ENCODE data around the gene FOXK1. TPM values are rescaled to one million over a fixed set of nuclear protein-coding genes. Genes with fewer than 3 reads are reported as not detected.

FOXK1 gene
- total RNA-seq, 2 experiments from 2014 or later = 32.7 to 33.2 TPM

DNA sequence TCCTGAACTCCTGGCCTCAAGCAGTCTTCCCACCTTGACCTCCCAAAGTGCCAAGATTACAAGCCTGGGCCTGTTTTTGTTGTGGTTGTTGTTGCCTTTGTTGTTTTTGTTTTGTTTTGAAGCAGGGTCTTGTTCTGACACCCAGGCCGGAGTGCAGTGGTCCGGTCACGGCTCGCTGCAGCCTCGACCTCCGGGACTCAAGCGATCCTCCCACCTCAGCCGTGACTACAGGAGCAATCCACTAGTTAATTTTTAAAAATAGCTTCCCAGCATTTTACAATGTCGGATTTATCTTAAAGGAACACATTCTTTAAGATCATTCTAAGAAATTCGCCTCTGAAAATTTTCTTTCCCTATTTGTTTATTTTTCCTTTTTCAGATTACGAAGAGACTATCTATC is 65.7 kb downstream of the FOXK1 start:
- Mint-ChIP-seq H3K36me3 (ENCODE audit: low read depth) (peaks cover 32% of the 10 kb centered on the region), H3K9me3 (no peaks in the 10 kb centered on the region), H3K4me3 (no peak overlapping the region), H3K27ac (peak overlapping the region; percentile 41), H3K27me3 (no peaks in the 10 kb centered on the region), H3K4me1 (peaks cover 58% of the 10 kb centered on the region)
- DNase-seq = no peak
- ChIA-PET POLR2A (interaction anchor here (1.1 to 8.0 kb wide), 4 partner anchors 23 to 106 kb away, joined by 3 to 79 read pairs (median 30); partner anchors contain the start of genes AP5Z1 and FOXK1), CTCF (interaction anchor here (1.1 kb wide), 1 partner anchor 106 kb away, joined by 3 read pairs; no protein-coding TSS in a partner anchor)

DNA sequence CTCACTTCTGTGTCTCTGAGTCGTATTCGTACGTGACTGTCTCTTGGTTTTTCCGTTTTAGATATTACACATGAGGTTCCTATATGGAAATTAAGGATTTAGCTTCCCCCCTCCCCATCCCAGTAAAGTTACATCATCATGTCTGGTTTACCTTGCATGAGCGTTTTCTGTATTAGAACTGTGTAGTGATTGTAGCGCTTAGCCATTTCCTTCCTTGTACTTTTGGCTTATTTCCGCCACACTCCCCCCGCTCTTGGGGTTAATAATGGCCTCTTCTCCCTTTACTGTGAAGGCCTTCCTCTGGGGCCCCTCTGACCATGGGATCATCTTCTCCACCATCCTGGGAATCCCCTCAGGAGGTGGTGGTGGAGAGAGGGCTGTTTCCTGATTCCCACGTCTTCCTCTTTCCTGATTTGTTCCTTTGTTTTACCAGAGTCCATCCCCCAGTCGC is 66.2 kb downstream of the FOXK1 start:
- H3K4me3 Mint-ChIP-seq = no peak overlapping the region
- H3K27me3 Mint-ChIP-seq = no peaks in the 10 kb centered on the region
- ChIA-PET POLR2A (interaction anchor here (5.1 to 8.0 kb wide), 2 partner anchors 27 to 107 kb away, joined by 36 to 79 read pairs; partner anchors contain the start of gene AP5Z1), CTCF (interaction anchor here (1.1 kb wide), 1 partner anchor 106 kb away, joined by 3 read pairs; no protein-coding TSS in a partner anchor)
- H3K9me3 Mint-ChIP-seq = no peaks in the 10 kb centered on the region
- H3K27ac Mint-ChIP-seq = peak overlapping the region; percentile 41
- no peak for DNase-seq
- H3K36me3 Mint-ChIP-seq (ENCODE audit: low read depth) = peaks cover 27% of the 10 kb centered on the region
- H3K4me1 Mint-ChIP-seq = peaks cover 60% of the 10 kb centered on the region

DNA sequence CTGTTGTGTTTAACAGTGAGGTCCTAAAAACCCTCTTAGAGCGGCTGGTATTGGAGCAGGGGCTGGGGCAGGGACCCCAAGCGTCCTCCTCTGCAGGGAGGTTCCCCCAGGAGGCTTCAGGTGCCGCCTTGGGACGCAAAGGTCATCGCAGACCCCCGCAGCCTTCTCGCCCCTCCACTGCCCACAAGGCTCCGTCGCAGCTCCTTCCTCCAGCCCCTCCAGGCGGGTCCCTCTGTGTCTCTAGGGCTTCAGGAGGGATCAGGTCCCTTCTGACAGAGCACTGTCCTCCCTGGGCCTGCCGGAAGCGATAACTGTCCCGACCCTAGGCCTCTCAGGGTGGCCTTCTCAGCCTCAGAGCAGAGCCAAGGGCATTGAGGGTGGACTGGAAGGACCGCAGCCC is 67.3 kb downstream of the FOXK1 start:
- ChIA-PET CTCF (no interaction called here), POLR2A (interaction anchor here (1.1 to 8.0 kb wide), 2 partner anchors 26 to 108 kb away, joined by 4 to 79 read pairs; partner anchors contain the start of gene AP5Z1)
- H3K27me3 Mint-ChIP-seq = no peaks in the 10 kb centered on the region
- peaks cover 24% of the 10 kb centered on the region for H3K36me3 Mint-ChIP-seq (ENCODE audit: low read depth)
- H3K4me3 Mint-ChIP-seq = no peak overlapping the region
- no peak overlapping the region for H3K27ac Mint-ChIP-seq
- DNase-seq = no peak
- H3K9me3 Mint-ChIP-seq = no peaks in the 10 kb centered on the region
- peaks cover 55% of the 10 kb centered on the region for H3K4me1 Mint-ChIP-seq

DNA sequence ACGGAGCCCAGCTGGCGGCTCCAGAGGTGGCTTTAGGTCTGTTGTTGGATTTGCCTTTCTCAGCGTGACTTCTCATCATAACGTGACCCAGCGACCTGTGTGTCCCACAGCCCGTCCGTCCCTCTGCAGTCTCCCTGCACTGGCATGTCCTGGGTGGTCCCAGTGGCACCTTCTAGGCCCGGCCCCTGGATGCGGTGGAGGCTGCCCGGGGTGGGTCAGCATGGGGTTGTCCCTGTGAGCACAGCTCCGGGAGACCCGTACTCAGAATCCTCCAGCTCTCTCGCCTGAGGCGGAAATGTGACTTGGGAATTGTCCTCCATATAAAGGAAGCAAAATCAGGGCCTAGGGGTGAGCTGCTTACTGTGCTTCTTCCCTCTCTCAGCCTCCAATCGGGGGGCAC is 67.7 kb downstream of the FOXK1 start:
- peaks cover 26% of the 10 kb centered on the region for H3K36me3 Mint-ChIP-seq (ENCODE audit: low read depth)
- POLR2A ChIA-PET = interaction anchor here (1.1 to 8.0 kb wide), 2 partner anchors 25 to 108 kb away, joined by 4 to 79 read pairs; partner anchors contain the start of gene AP5Z1
- no peak overlapping the region for H3K27ac Mint-ChIP-seq
- DNase-seq = no peak
- H3K4me1 Mint-ChIP-seq = peaks cover 51% of the 10 kb centered on the region
- H3K27me3 Mint-ChIP-seq = no peaks in the 10 kb centered on the region
- H3K9me3 Mint-ChIP-seq = no peaks in the 10 kb centered on the region
- H3K4me3 Mint-ChIP-seq = no peak overlapping the region
- CTCF ChIA-PET = no interaction called here

DNA sequence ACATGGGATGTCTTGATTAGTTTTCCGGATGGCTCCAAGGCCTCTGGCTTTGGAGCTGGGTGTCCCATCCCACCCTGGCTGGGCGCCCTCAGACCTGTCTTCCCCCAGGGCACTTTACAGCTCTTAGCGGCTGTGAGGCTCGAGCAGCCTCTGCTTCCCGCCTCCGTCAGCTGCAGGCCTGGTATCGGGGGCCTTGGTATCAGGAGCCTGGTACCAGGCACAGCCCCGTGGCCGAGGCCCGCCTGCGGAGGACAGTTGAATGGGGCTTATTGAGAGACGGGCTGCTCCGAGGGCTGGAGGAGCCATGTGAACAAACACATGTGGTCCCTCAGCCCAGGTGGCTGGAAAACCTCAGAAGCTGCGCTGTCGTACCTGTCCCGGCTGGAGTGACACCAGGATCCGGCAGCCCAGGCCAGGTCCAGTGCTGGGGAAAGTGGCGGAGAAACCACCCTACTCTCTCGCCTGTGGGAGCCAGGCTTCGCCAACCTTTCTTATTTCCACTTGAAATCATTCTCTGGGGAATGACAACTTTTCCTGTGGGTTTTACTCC is 69.4 kb downstream of the FOXK1 start:
- Mint-ChIP-seq H3K36me3 (ENCODE audit: low read depth) (peaks cover 28% of the 10 kb centered on the region), H3K9me3 (no peaks in the 10 kb centered on the region), H3K27me3 (no peaks in the 10 kb centered on the region), H3K27ac (no peak overlapping the region), H3K4me1 (peaks cover 38% of the 10 kb centered on the region), H3K4me3 (no peak overlapping the region)
- DNase-seq = no peak
- POLR2A ChIA-PET = no interaction called here
- CTCF ChIA-PET = no interaction called here

DNA sequence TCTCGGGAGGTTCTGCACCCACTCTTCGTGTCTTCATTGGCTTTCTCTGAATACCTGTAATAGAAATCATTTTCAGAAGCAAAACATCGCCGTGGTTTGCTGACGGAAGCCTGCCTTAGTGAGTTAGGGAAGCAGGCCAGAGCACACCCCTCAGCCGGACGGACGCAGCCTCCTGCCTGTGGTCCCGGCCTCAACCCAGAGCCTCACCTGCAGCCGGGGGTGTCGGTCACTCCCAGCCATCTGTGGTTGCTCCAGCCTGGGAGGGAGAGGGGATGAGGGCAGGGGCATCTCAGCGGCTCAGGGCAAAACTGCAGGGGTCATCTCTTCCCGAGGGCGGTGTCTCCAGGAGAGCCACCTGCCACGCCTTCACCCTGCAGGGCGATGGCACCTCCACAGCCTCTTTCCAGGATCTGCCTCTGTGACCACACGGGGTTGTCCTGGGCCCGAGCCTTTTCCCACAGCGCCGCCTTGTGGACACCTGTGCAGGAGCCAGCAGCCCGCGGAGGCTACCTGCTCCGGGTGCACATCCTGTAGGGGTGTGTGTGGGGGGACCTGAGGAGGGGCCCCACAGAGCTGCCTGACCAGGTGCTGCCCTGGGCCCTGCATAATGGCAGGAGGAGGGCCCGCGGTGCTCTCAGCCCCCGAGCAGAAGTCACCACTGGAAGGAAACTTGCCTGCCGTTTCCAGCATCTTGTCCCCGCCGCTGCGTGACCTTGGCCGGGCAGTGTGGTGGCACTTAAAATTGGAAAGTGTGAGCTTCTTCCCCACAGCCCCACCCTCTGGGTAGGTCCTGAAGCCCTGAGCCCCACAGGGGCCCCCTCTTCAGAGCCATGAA is 71.7 kb downstream of the FOXK1 start:
- peak; percentile 86 for DNase-seq
- POLR2A ChIA-PET = interaction anchor here (1.0 to 2.8 kb wide), 2 partner anchors 21 to 112 kb away, joined by 3 to 16 read pairs; partner anchors contain the start of gene AP5Z1
- CTCF ChIA-PET = interaction anchor here (0.7 to 2.3 kb wide), 7 partner anchors 8 to 142 kb away, joined by 3 to 10 read pairs (median 3); partner anchors contain the start of gene AP5Z1
- Mint-ChIP-seq H3K36me3 (ENCODE audit: low read depth) (peaks cover 22% of the 10 kb centered on the region), H3K27me3 (no peaks in the 10 kb centered on the region), H3K4me3 (no peak overlapping the region), H3K4me1 (peaks cover 17% of the 10 kb centered on the region), H3K9me3 (no peaks in the 10 kb centered on the region), H3K27ac (no peak overlapping the region)

DNA sequence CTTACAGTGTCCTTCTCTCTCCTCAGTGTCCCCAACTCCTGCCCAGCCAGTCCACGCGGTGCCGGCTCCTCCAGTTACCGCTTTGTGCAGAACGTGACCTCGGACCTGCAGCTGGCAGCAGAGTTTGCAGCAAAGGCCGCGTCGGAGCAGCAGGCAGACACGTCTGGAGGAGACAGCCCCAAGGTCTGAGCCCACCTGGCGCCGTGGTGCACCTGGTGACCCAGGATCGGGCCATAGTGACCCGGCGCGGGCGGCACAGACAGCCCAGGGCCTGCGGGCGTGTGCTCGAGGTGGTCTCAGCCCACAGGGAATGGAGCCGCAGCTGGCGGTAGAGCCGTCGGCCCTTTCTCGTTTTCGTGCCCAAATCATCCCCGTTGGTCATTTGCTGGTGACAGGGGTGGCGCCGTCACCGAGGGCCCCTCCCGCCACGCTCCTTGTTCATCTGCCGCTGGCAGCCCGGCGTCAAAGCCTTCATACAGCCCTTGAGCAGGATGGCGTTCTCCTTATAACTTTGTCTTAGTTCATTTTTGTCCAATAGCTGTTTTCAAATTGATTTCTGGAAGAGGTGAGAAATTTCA is 72.4 kb downstream of the FOXK1 start:
- H3K9me3 Mint-ChIP-seq = no peaks in the 10 kb centered on the region
- H3K4me1 Mint-ChIP-seq = peaks cover 14% of the 10 kb centered on the region
- no peak for DNase-seq
- ChIA-PET POLR2A (interaction anchor here (1.0 to 2.8 kb wide), 3 partner anchors 8 to 21 kb away, joined by 3 to 16 read pairs (median 8); partner anchors contain the start of gene AP5Z1), CTCF (interaction anchor here (0.5 to 2.3 kb wide), 6 partner anchors 8 to 1239 kb away, joined by 3 to 10 read pairs (median 4); partner anchors contain the start of gene AP5Z1)
- no peak overlapping the region for H3K27ac Mint-ChIP-seq
- H3K27me3 Mint-ChIP-seq = no peaks in the 10 kb centered on the region
- peaks cover 21% of the 10 kb centered on the region for H3K36me3 Mint-ChIP-seq (ENCODE audit: low read depth)
- H3K4me3 Mint-ChIP-seq = no peak overlapping the region

DNA sequence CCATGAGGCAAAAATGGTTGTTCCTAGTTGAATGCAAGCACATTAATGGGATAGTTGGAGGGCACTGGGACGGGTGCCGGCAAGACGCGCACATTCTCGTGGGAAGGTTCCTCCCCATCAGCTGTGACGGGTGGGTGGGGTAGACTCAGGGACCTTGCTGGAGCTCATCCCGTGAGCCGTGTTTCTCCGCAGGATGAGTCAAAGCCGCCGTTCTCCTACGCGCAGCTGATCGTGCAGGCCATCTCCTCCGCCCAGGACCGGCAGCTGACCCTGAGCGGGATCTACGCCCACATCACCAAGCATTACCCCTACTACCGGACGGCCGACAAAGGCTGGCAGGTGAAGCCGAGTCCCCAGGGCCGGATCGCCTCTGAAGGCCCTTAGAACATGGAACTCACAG is 73.0 kb downstream of the FOXK1 start:
- ChIA-PET CTCF (interaction anchor here (0.5 to 2.3 kb wide), 5 partner anchors 9 to 1239 kb away, joined by 3 to 10 read pairs (median 3); partner anchors contain the start of gene AP5Z1), POLR2A (interaction anchor here (1.0 to 2.8 kb wide), 3 partner anchors 9 to 20 kb away, joined by 3 to 16 read pairs (median 8); partner anchors contain the start of gene AP5Z1)
- peaks cover 26% of the 10 kb centered on the region for H3K36me3 Mint-ChIP-seq (ENCODE audit: low read depth)
- H3K9me3 Mint-ChIP-seq = no peaks in the 10 kb centered on the region
- H3K27me3 Mint-ChIP-seq = no peaks in the 10 kb centered on the region
- no peak overlapping the region for H3K27ac Mint-ChIP-seq
- H3K4me3 Mint-ChIP-seq = no peak overlapping the region
- DNase-seq = no peak
- peaks cover 14% of the 10 kb centered on the region for H3K4me1 Mint-ChIP-seq

DNA sequence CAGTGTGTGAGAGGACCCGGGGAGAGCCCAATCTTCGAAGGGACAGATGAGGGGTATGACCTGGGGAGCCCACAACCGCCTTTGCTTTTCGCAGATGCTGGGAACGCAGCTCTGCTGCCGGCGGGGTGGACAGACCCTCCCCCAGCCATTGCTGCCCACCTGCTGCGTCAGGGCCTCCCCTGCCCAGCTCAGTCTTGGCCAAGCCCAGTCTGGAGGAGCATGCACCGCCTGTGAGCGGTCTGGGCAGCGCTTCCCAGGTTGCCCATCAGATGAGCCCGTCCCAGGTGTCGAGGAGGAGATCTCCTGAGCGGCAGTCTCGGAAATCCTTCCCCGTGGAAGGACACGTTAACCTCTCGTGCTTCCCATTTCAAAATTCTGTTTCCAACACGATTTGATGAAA is 76.0 kb downstream of the FOXK1 start:
- peaks cover 7% of the 10 kb centered on the region for H3K4me1 Mint-ChIP-seq
- no peaks in the 10 kb centered on the region for H3K27me3 Mint-ChIP-seq
- POLR2A ChIA-PET = interaction anchor here (1.3 kb wide), 1 partner anchor 17 kb away, joined by 8 read pairs; the partner anchor contains the start of gene AP5Z1
- H3K36me3 Mint-ChIP-seq (ENCODE audit: low read depth) = peaks cover 36% of the 10 kb centered on the region
- no peak overlapping the region for H3K27ac Mint-ChIP-seq
- no peak for DNase-seq
- H3K9me3 Mint-ChIP-seq = no peaks in the 10 kb centered on the region
- H3K4me3 Mint-ChIP-seq = no peak overlapping the region
- CTCF ChIA-PET = interaction anchor here (0.9 kb wide), 3 partner anchors 12 to 148 kb away, joined by 3 to 4 read pairs (median 3); no protein-coding TSS in a partner anchor

DNA sequence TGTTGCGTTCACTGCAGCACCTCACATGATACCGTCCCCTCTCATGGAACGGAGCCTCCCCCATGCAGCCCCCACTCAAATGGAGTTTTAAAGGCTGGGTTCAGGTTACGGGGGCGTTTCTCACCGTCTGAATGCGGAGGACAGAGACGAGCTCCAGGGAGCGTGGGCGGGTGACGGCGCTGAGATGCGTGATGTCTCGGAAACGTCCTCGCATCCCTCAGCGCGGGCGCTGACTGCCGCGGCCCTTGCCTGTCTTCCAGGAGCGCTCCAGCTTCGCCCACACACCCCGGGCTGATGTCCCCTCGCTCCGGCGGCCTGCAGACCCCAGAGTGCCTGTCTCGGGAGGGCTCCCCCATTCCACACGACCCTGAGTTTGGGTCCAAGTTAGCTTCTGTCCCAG is 76.7 kb downstream of the FOXK1 start:
- no peaks in the 10 kb centered on the region for H3K9me3 Mint-ChIP-seq
- H3K27me3 Mint-ChIP-seq = no peaks in the 10 kb centered on the region
- H3K4me1 Mint-ChIP-seq = peaks cover 1% of the 10 kb centered on the region
- peaks cover 36% of the 10 kb centered on the region for H3K36me3 Mint-ChIP-seq (ENCODE audit: low read depth)
- CTCF ChIA-PET = interaction anchor here (0.9 kb wide), 2 partner anchors 147 to 149 kb away, joined by 3 to 4 read pairs; no protein-coding TSS in a partner anchor
- no peak overlapping the region for H3K27ac Mint-ChIP-seq
- H3K4me3 Mint-ChIP-seq = no peak overlapping the region
- POLR2A ChIA-PET = interaction anchor here (1.3 kb wide), 1 partner anchor 16 kb away, joined by 8 read pairs; the partner anchor contains the start of gene AP5Z1
- DNase-seq = no peak

DNA sequence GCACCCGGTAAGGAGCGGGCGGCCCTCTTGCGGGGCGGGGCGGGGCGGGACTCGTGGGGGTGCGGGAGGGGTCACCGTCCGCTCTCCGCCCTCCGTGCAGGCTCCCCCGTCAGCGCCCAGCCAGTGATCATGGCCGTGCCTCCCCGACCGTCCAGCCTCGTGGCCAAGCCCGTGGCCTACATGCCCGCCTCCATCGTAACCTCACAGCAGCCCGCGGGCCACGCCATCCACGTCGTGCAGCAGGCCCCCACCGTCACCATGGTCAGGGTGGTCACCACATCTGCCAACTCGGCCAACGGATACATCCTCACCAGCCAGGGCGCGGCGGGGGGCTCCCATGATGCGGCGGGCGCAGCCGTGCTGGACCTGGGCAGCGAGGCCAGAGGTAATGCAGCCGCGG is 77.1 kb downstream of the FOXK1 start:
- Mint-ChIP-seq H3K27ac (no peak overlapping the region), H3K9me3 (no peaks in the 10 kb centered on the region), H3K27me3 (no peaks in the 10 kb centered on the region), H3K36me3 (ENCODE audit: low read depth) (peaks cover 36% of the 10 kb centered on the region), H3K4me3 (no peak overlapping the region), H3K4me1 (no peaks in the 10 kb centered on the region)
- ChIA-PET CTCF (no interaction called here), POLR2A (no interaction called here)
- DNase-seq = no peak

DNA sequence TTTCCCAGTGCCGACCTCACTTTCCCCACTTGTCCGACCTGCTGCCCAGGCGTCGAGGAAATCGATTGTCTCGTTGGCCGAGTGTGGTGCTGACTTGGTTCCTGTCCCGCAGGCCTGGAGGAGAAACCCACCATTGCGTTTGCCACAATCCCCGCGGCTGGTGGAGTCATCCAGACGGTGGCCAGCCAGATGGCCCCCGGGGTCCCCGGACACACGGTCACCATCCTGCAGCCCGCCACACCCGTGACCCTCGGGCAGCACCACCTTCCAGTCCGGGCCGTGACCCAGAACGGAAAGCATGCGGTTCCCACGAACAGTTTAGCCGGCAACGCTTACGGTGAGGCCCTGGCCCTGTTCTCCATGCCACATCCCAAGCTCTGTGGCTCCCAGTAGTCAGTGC is 78.9 kb downstream of the FOXK1 start:
- CTCF ChIA-PET = no interaction called here
- no peaks in the 10 kb centered on the region for H3K4me1 Mint-ChIP-seq
- H3K27me3 Mint-ChIP-seq = no peaks in the 10 kb centered on the region
- H3K4me3 Mint-ChIP-seq = no peak overlapping the region
- POLR2A ChIA-PET = no interaction called here
- H3K27ac Mint-ChIP-seq = no peak overlapping the region
- H3K9me3 Mint-ChIP-seq = no peaks in the 10 kb centered on the region
- no peak for DNase-seq
- H3K36me3 Mint-ChIP-seq (ENCODE audit: low read depth) = peaks cover 30% of the 10 kb centered on the region
